ENCODE measurements around the gene CD2.

DNA sequence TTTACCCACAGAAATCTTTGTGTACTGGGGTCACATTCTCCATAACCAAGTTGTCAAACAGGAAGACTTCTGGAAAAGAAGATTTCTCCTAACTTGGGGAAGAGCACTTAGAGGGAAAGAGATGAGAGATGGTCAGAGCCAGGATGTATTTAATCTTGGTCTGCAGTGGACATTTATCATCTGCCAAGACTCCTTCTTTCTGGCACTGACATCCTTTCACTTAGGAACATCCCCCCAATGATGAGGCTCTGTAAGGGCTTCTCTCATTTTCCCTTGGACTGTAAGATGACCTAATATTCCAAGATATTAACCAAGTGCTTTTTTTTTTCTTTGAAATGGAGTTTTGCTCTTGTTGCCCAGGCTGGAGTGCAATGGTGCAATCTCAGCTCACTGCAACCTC is 47.4 kb upstream of the CD2 start:
- TF ChIP-seq, protein P1, sequence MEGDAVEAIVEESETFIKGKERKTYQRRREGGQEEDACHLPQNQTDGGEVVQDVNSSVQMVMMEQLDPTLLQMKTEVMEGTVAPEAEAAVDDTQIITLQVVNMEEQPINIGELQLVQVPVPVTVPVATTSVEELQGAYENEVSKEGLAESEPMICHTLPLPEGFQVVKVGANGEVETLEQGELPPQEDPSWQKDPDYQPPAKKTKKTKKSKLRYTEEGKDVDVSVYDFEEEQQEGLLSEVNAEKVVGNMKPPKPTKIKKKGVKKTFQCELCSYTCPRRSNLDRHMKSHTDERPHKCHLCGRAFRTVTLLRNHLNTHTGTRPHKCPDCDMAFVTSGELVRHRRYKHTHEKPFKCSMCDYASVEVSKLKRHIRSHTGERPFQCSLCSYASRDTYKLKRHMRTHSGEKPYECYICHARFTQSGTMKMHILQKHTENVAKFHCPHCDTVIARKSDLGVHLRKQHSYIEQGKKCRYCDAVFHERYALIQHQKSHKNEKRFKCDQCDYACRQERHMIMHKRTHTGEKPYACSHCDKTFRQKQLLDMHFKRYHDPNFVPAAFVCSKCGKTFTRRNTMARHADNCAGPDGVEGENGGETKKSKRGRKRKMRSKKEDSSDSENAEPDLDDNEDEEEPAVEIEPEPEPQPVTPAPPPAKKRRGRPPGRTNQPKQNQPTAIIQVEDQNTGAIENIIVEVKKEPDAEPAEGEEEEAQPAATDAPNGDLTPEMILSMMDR (IDR thresholded peaks at IDR 0.05): no peak
- no peak for TF ChIP-seq POLR2A (IDR thresholded peaks at IDR 0.05)

All from body of pancreas (tissue), 4 donors.